ENCODE measurements around the gene PCDHGA6.
A peak's percentile ranks its signal among the peaks of the same experiment; 100 is the strongest.
"Not testable (repeated sequence)": the region's sequence is repeated elsewhere in the genome, so short reads cannot be mapped to it uniquely, and the experiment has no call there.

The PCDHGA6 gene

GRCh38 chr5:141383345-141383744 lies 9.7 kb downstream of the PCDHGA6 start:
- ChIA-PET CTCF (interaction anchor here (0.8 to 1.8 kb wide), 12 partner anchors 9 to 184 kb away, joined by 3 to 8 read pairs (median 4); partner anchors contain the start of genes PCDHGA11, PCDHGA12, PCDHGA5 and PCDHGA6), POLR2A (no interaction called here)
- TF ChIP-seq CTCF (IDR thresholded peaks at IDR 0.05; ENCODE audit: insufficient read depth, low read length, missing control alignments), result no peak
- peak overlapping the region; percentile 59 for H3K4me3 ChIP-seq (ENCODE audit: low read depth, low read length)
- DNase-seq (ENCODE audit: low read depth, low spot score), result no peak

GRCh38 chr5:141384471-141385267 lies 11.0 kb downstream of the PCDHGA6 start:
- ChIA-PET CTCF (interaction anchor here (4.1 kb wide), 1 partner anchor 174 kb away, joined by 24 read pairs; no protein-coding TSS in a partner anchor), POLR2A (no interaction called here)
- DNase-seq (ENCODE audit: low read depth, low spot score), result no peak
- no peak overlapping the region for H3K4me3 ChIP-seq (ENCODE audit: low read depth, low read length)
- TF ChIP-seq CTCF (IDR thresholded peaks at IDR 0.05; ENCODE audit: insufficient read depth, low read length, missing control alignments), result no peak

GRCh38 chr5:141387557-141388311 lies 14.0 kb downstream of the PCDHGA6 start, which contains the start of gene PCDHGB4:
Gene PCDHGB4, plus strand, starts transcription at chr5:141387698. Its CDS starts 187 bp downstream, at chr5:141387885.
- POLR2A ChIA-PET; DNase-seq (ENCODE audit: low read depth, low spot score): not testable (repeated sequence)
- TF ChIP-seq CTCF (IDR thresholded peaks at IDR 0.05; ENCODE audit: insufficient read depth, low read length, missing control alignments), result peak; percentile 33
- CTCF ChIA-PET, result interaction anchor here (1.0 to 8.4 kb wide), 8 partner anchors 9 to 181 kb away, joined by 3 to 77 read pairs (median 10); partner anchors contain the start of genes PCDHGA6, PCDHGB3 and PCDHGB5
- peak within 1 kb of the TSS; percentile 42 for H3K4me3 ChIP-seq (ENCODE audit: low read depth, low read length)

GRCh38 chr5:141388661-141389060 lies 15.0 kb downstream of the PCDHGA6 start:
- POLR2A ChIA-PET, result no interaction called here
- no peak for TF ChIP-seq CTCF (IDR thresholded peaks at IDR 0.05; ENCODE audit: insufficient read depth, low read length, missing control alignments)
- H3K4me3 ChIP-seq (ENCODE audit: low read depth, low read length), result no peak overlapping the region
- DNase-seq (ENCODE audit: low read depth, low spot score), result no peak
- CTCF ChIA-PET, result interaction anchor here (1.6 to 8.4 kb wide), 5 partner anchors 9 to 175 kb away, joined by 5 to 77 read pairs (median 11); partner anchors contain the start of genes PCDHGA6, PCDHGB3 and PCDHGB5

- CTCF ChIA-PET, result interaction anchor here (0.9 to 8.4 kb wide), 10 partner anchors 8 to 177 kb away, joined by 3 to 77 read pairs (median 8); partner anchors contain the start of genes PCDHGA10, PCDHGA6 and PCDHGB5
- POLR2A ChIA-PET, result no interaction called here
- TF ChIP-seq CTCF (IDR thresholded peaks at IDR 0.05; ENCODE audit: insufficient read depth, low read length, missing control alignments), result no peak
- H3K4me3 ChIP-seq (ENCODE audit: low read depth, low read length), result no peak overlapping the region
- DNase-seq (ENCODE audit: low read depth, low spot score), result no peak
These were observed 15.7 kb downstream of the PCDHGA6 start for GRCh38 chr5:141389153-141390042.
